Measurements from ENCODE around the gene FAM162A.

DNA sequence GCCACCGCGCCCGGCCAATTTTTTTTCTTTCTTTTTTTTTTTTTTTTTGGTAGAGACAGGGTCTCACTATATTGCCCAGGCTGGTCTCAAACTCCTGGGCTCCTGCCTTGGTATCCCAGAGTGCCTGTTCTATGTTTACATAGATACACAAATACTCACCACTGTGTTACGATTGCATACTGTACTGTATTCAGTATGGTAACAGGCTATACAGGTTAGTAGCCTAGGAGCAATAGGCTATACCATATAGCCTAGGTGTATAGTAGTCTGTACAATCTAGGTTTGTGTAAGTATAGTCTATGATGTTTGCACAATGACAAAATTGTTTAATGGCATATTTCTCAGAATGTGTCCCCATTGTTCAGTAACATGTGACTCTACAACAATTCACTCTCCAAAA lies 32.4 kb upstream of the FAM162A start:
- TF ChIP-seq POLR2A (IDR thresholded peaks at IDR 0.05; ENCODE audit: low read length) (no peak), GATA1 (IDR thresholded peaks at IDR 0.05; ENCODE audit: low read depth, low read length) (no peak)

All from erythroblast (primary cell).